H1 (cell line): Measurements from ENCODE around the gene FOXB1. TPM values are rescaled to one million over a fixed set of nuclear protein-coding genes. Genes with fewer than 3 reads are reported as not detected.

Source experiments
- CTCF ChIA-PET: fragments of 300-600 bp; sonication (Branson Sonifier 250); formaldehyde crosslinking; loops from one replicate; lab custom pipeline; 2021; ENCODE audit not compliant: partially characterized antibody; lab: Charles Lee
- POLR2A ChIA-PET: fragments of 300-600 bp; sonication (Branson Sonifier 250); formaldehyde crosslinking; loops from one replicate; lab custom pipeline; 2021; ENCODE audit warnings: inconsistent platforms; ENCODE audit not compliant: partially characterized antibody; lab: Charles Lee
- DNase-seq, 2 experiments: peaks; one replicate each; pipeline versions ENCODE4 v3.0.0 to v3.0.0-alpha.2; 2010 to 2022; ENCODE audit warnings: low spot score in 2 of 2, low read depth in 1 of 2, mixed read lengths in 1 of 2
- FAIRE-seq: peaks from 2 replicates; lab custom pipeline; 2011; peaks lifted over from hg19 to GRCh38; lab: Jason Lieb, UNC
- H2AFZ ChIP-seq: 2 replicates; pipeline ENCODE4 v1.8.1; 2012; ENCODE audit warnings: low read length, inconsistent platforms
- H2AK5ac ChIP-seq: 2 replicates; pipeline ENCODE4 v1.6.1; 2013; ENCODE audit warnings: low read depth, low read length
- H2BK120ac ChIP-seq: replicated peaks from 2 replicates; pipeline ENCODE3; 2013; ENCODE audit warnings: low read depth, low read length, inconsistent platforms
- H2BK12ac ChIP-seq: 2 replicates; pipeline ENCODE4 v1.6.1; 2013; ENCODE audit warnings: low read depth, low read length
- H2BK15ac ChIP-seq: 2 replicates; pipeline ENCODE4 v1.6.1; 2013; ENCODE audit warnings: low read length
- H2BK20ac ChIP-seq: 2 replicates; pipeline ENCODE4 v1.6.1; 2013; ENCODE audit warnings: low read length
- H2BK5ac ChIP-seq: 2 replicates; pipeline ENCODE4 v1.6.1; 2013; ENCODE audit warnings: low read depth, low read length
- H3K14ac ChIP-seq: 2 replicates; pipeline ENCODE4 v1.6.1; 2013; ENCODE audit warnings: inconsistent platforms; ENCODE audit not compliant: insufficient read length
- H3K18ac ChIP-seq: 2 replicates; pipeline ENCODE4 v1.6.1; 2013; ENCODE audit warnings: low read length; ENCODE audit errors: extremely low read depth
- H3K23ac ChIP-seq: 2 replicates; pipeline ENCODE4 v1.6.1; 2013; ENCODE audit warnings: inconsistent platforms; ENCODE audit not compliant: insufficient read length
- H3K23me2 ChIP-seq: 2 replicates; pipeline ENCODE4 v1.6.1; 2013; ENCODE audit warnings: low read depth, low read length
- H3K27ac ChIP-seq: 2 replicates; pipeline ENCODE4 v1.6.1; 2011; ENCODE audit warnings: low read depth, low read length, inconsistent platforms
- H3K27me3 ChIP-seq, 4 experiments: replicated peaks in 1 of 4; 1 replicate in 1 of 4; 2 replicates in 3 of 4; pipeline versions ENCODE4 v1.6.1 to v1.8.1; 2011 to 2013; ENCODE audit warnings: low read length in 3 of 4, mild to moderate bottlenecking in 3 of 4, inconsistent platforms in 2 of 4, mixed read lengths in 2 of 4, moderate library complexity in 1 of 4; ENCODE audit not compliant: control insufficient read depth in 3 of 4, insufficient read depth in 3 of 4; ENCODE audit errors: extremely low read depth in 1 of 4
- H3K36me3 ChIP-seq, 4 experiments: 2 replicates each; pipeline versions ENCODE4 v1.6.1 to v1.8.1; 2011 to 2013; ENCODE audit warnings: mild to moderate bottlenecking in 4 of 4, low read length in 3 of 4, moderate library complexity in 2 of 4, control low read depth in 1 of 4, inconsistent platforms in 1 of 4; ENCODE audit not compliant: insufficient read depth in 4 of 4, control insufficient read depth in 2 of 4
- H3K4ac ChIP-seq: replicated peaks from 2 replicates; pipeline ENCODE3; 2013; ENCODE audit warnings: low read length, low read depth, mixed read lengths, inconsistent platforms; ENCODE audit not compliant: insufficient read length
- H3K4me1 ChIP-seq, 4 experiments: replicated peaks in 1 of 4; 1 replicate in 1 of 4; 2 replicates in 3 of 4; pipeline versions ENCODE4 v1.6.1 to v1.8.1; 2011 to 2013; ENCODE audit warnings: low read length in 3 of 4, inconsistent platforms in 2 of 4, mixed read lengths in 1 of 4; ENCODE audit not compliant: insufficient read depth in 4 of 4, control insufficient read depth in 3 of 4
- H3K4me2 ChIP-seq, 2 experiments: 2 replicates each; pipeline versions ENCODE4 v1.6.1 to v1.8.1; 2011 to 2013; ENCODE audit warnings: low read depth in 2 of 2, low read length in 2 of 2, control low read depth in 1 of 2, inconsistent platforms in 1 of 2, mild to moderate bottlenecking in 1 of 2; ENCODE audit not compliant: insufficient read depth in 1 of 2
- H3K4me3 ChIP-seq, 4 experiments: fragments of 200-600, 300-600 bp in 1 of 4; sonication (generic), shearing (Covaris generic), sonication (Bioruptor Twin) in 1 of 4; 2 replicates each; pipeline versions ENCODE4 v1.5.1 to v1.8.1; 2011 to 2016; ENCODE audit warnings: low read length in 4 of 4, low read depth in 3 of 4, control low read depth in 2 of 4, inconsistent platforms in 2 of 4, mild to moderate bottlenecking in 2 of 4, mixed read lengths in 1 of 4, moderate library complexity in 1 of 4; ENCODE audit not compliant: insufficient read depth in 2 of 4; ENCODE audit errors: extremely low read depth in 1 of 4
- H3K56ac ChIP-seq: replicated peaks from 2 replicates; pipeline ENCODE3; 2013; ENCODE audit warnings: low read depth, mild to moderate bottlenecking, mixed read lengths, low read length, inconsistent platforms; ENCODE audit not compliant: insufficient read length
- H3K79me1 ChIP-seq: 2 replicates; pipeline ENCODE4 v1.6.1; 2013; ENCODE audit warnings: low read depth, low read length, control low read depth
- H3K79me2 ChIP-seq, 2 experiments: 2 replicates each; pipeline versions ENCODE4 v1.6.1 to v1.8.1; 2012 to 2013; ENCODE audit warnings: low read length in 2 of 2, mild to moderate bottlenecking in 2 of 2, inconsistent platforms in 1 of 2; ENCODE audit not compliant: insufficient read depth in 2 of 2, control insufficient read depth in 1 of 2
- H3K9ac ChIP-seq, 4 experiments: replicated peaks in 1 of 4; 1 replicate in 1 of 4; 2 replicates in 3 of 4; pipeline versions ENCODE4 v1.6.1 to v1.8.1; 2011 to 2013; ENCODE audit warnings: low read depth in 3 of 4, low read length in 3 of 4, control low read depth in 2 of 4, mild to moderate bottlenecking in 2 of 4, moderate library complexity in 2 of 4, inconsistent platforms in 1 of 4; ENCODE audit errors: extremely low read depth in 1 of 4
- H3K9me3 ChIP-seq, 2 experiments: 2 replicates each; pipeline versions ENCODE4 v1.6.1 to v1.8.1; 2012 to 2013; ENCODE audit warnings: mild to moderate bottlenecking in 2 of 2, moderate library complexity in 2 of 2, control low read depth in 1 of 2, inconsistent platforms in 1 of 2, low read depth in 1 of 2, low read length in 1 of 2, mixed read lengths in 1 of 2; ENCODE audit not compliant: insufficient read depth in 2 of 2
- H4K20me1 ChIP-seq, 2 experiments: replicated peaks in 1 of 2; 2 replicates each; pipeline versions ENCODE3 to v1.8.1; 2011 to 2013; ENCODE audit warnings: inconsistent platforms in 2 of 2, low read length in 2 of 2, mild to moderate bottlenecking in 1 of 2; ENCODE audit not compliant: insufficient read depth in 2 of 2, control insufficient read depth in 1 of 2
- H4K5ac ChIP-seq: 2 replicates; pipeline ENCODE4 v1.6.1; 2013; ENCODE audit warnings: low read length, low read depth, mixed read lengths, inconsistent platforms; ENCODE audit not compliant: insufficient read length
- H4K8ac ChIP-seq: 2 replicates; pipeline ENCODE4 v1.8.0; 2013; ENCODE audit warnings: mild to moderate bottlenecking, moderate library complexity, low read length, inconsistent platforms; ENCODE audit not compliant: insufficient read depth; ENCODE audit errors: extremely low read depth
- H4K91ac ChIP-seq: replicated peaks from 2 replicates; pipeline ENCODE3; 2013; ENCODE audit warnings: low read length, mixed read lengths, inconsistent platforms; ENCODE audit not compliant: insufficient read length
- BCL11A ChIP-seq, 2 experiments: IDR thresholded peaks; one replicate each; pipeline ENCODE4 v1.6.1; 2011; ENCODE audit warnings: low read depth in 2 of 2, low read length in 2 of 2, mild to moderate bottlenecking in 2 of 2
- EGR1 ChIP-seq: IDR thresholded peaks from 2 replicates; pipeline ENCODE4 v1.6.1; 2011; ENCODE audit warnings: low read depth, low read length, borderline replicate concordance
- GTF2F1 ChIP-seq: IDR thresholded peaks from 2 replicates; pipeline ENCODE4 v1.6.1; 2012; ENCODE audit warnings: low read depth, low read length, improper control_type of control experiment, borderline replicate concordance
- POLR2AphosphoS5 ChIP-seq: IDR thresholded peaks from 2 replicates; pipeline ENCODE4 v1.6.1; 2011; ENCODE audit warnings: low read depth, low read length
- RFX5 ChIP-seq: IDR thresholded peaks from 2 replicates; pipeline ENCODE4 v1.6.1; 2011; ENCODE audit warnings: low read depth, low read length, improper control_type of control experiment, borderline replicate concordance
- SIRT6 ChIP-seq: IDR thresholded peaks from one replicate; pipeline ENCODE4 v1.7.1; 2012; ENCODE audit warnings: low read length, inconsistent platforms
- WGBS, 2 experiments: shearing (Covaris generic) in 1 of 2; methylation state at CpG; one replicate each; pipeline versions ENCODE4 v1.1.6 to v1.1.7; 2013 to 2015; ENCODE audit warnings: low lambda C conversion rate in 2 of 2, mixed read lengths in 2 of 2, inconsistent platforms in 1 of 2, low coverage in 1 of 2, missing lambda C conversion rate in 1 of 2; ENCODE audit not compliant: insufficient replicate concordance in 2 of 2, insufficient coverage in 1 of 2, insufficient read length in 1 of 2; ENCODE audit errors: extremely low coverage in 1 of 2, missing lambda C conversion rate in 1 of 2; 5-methylcytosine and 5-hydroxymethylcytosine counted together
- polyA plus RNA-seq, 7 experiments: library from polyadenylated mRNA; depleted of rRNA in 3 of 7; stranded (reverse) in 5 of 7; unstranded in 2 of 7; fragments of >200 nt in 5 of 7; fragments of 200-250 nt in 2 of 7; gene quantifications; 1 replicate in 5 of 7; 2 replicates in 1 of 7; 4 replicates in 1 of 7; pipeline versions ENCODE4 v1.2.1 to v1.2.3, GENCODE V29; 2011 to 2013; ENCODE audit warnings: missing spikeins in 2 of 7, mixed read lengths in 2 of 7
- total RNA-seq: library from RNA; stranded (reverse); fragmentation: NEBNext Ultra II Directional; extraction: Animal tissue kit (Norgen Biotek cat#: 25700); gene quantifications from 2 replicates; pipeline ENCODE4 v1.2.1, GENCODE V29; 2021

The FOXB1 gene
- total and polyA plus RNA-seq, 2 of the 8 experiments (the other 6 are each of a cell fraction or from before 2014, with no cell fraction given), result 0.92 to 1.5 TPM

GRCh38 chr15:59994888-59995557, 9.1 kb upstream of the FOXB1 start:
- Histone ChIP-seq H2AFZ (0 out of 2 replicates have a peak overlapping the region, but pooled peaks have one; percentile 21), H3K4me2 (peak overlapping the region; percentile 98 to 100), H2BK120ac (peak overlapping the region; percentile 70), H2BK15ac (peak overlapping the region; percentile 66; the same call in 1 of the 2 replicates), H2AK5ac (no peak overlapping the region), H4K5ac (peak overlapping the region; percentile 41), H3K27me3 (peaks cover 0 to 44% (median 25%) of the 10 kb centered on the region in 4 experiments; a peak in 6 of 7 replicates), H3K4ac (no peak overlapping the region), H3K79me2 (no peaks in the 10 kb centered on the region), H4K8ac (0 out of 2 replicates have a peak overlapping the region, but pooled peaks have one; percentile 22), H3K36me3 (no peaks in the 10 kb centered on the region), H4K91ac (peak overlapping the region; percentile 65), H3K4me3 (peak overlapping the region; percentile 31 to 63 (median 58)), H3K4me1 (peaks cover 9 to 28% (median 18%) of the 10 kb centered on the region in 4 experiments), H2BK12ac (peak overlapping the region; percentile 53; the same call in 1 of the 2 replicates), H4K20me1 (no peaks in the 10 kb centered on the region), H2BK5ac (peak overlapping the region; percentile 40; the same call in 1 of the 2 replicates), H3K14ac (no peak overlapping the region), H3K9me3 (no peaks in the 10 kb centered on the region), H3K23me2 (peaks cover 35% of the 10 kb centered on the region), H3K79me1 (no peaks in the 10 kb centered on the region), H3K18ac (peak overlapping the region; percentile 68), H2BK20ac (peak overlapping the region; percentile 36; the same call in 1 of the 2 replicates), H3K27ac (no peak overlapping the region), H3K23ac (no peak overlapping the region), H3K56ac (no peak overlapping the region), H3K9ac (peak overlapping the region in 1 of 4 experiments; percentile 14; a peak in 3 of 7 replicates)
- ChIA-PET CTCF (interaction anchor here (0.5 to 4.0 kb wide), 23 partner anchors 9 to 333 kb away, joined by 3 to 33 read pairs (median 5); partner anchors contain the start of gene FOXB1), POLR2A (interaction anchor here (0.6 to 2.8 kb wide), 11 partner anchors 9 to 1452 kb away, joined by 3 to 24 read pairs (median 4); partner anchors contain the start of gene FOXB1)
- peak; percentile 72 for FAIRE-seq
- peak in 1 of 2 experiments; percentile 73 for DNase-seq
- WGBS, 2 experiments, result 2% methylated on average over 37 of the region's 41 CpGs; no CpG with 5 or more reads in 1 of the 2 experiments
- TF ChIP-seq GTF2F1 (no peak), BCL11A (IDR thresholded peaks at IDR 0.05; ENCODE audit: low read depth in 2 of 2, low read length in 2 of 2) (no peak), RFX5 (no peak), POLR2AphosphoS5 (no peak), SIRT6 (no peak), EGR1 (no peak)
